CD1c-positive myeloid dendritic cell (primary cell): ENCODE measurements around the gene GIGYF2.
"Not testable (repeated sequence)": the region's sequence is repeated elsewhere in the genome, so short reads cannot be mapped to it uniquely, and the experiment has no call there.

ENCODE experiments used
- DNase-seq: peaks from one replicate; pipeline ENCODE4 v3.0.0-alpha.2; 2016; ENCODE audit errors: extremely low spot score

The GIGYF2 gene

DNA sequence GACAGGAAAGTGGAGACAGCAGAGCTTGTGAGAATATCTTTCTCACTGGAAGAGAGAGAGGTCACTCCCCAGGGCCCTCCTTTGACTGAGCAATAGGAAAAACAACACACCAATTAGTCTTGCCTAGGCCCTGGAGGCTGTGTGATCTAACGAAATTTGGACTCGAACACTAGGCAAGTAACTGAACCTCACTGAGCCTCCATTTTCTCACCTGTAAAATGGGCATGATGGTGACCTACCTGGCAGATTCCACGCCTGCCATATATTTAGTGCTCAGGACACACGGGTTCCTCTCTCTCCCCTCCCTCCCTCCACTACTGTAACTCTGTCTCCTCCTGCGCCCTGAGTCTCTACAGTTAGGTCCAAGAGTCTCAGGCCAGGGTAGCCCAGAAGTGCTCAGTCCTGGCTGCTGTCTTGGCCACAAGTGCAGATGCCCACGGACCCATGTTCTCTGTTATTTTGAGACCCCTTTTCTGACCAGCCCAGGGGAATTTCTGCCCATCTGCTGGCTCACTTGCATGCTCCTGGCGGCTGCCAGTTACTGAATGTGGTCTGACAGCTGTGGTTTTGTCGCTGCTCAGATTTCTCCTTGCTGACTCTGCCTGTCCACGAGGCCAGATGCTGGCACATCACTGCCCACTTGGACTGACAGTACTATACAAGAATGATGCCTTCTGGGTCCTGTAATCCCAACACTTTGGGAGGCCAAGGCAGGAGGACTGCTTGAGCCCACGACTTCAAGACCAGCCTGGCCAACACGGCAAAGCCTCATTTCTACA is 9.6 kb upstream of the GIGYF2 start:
- no peak for DNase-seq

DNA sequence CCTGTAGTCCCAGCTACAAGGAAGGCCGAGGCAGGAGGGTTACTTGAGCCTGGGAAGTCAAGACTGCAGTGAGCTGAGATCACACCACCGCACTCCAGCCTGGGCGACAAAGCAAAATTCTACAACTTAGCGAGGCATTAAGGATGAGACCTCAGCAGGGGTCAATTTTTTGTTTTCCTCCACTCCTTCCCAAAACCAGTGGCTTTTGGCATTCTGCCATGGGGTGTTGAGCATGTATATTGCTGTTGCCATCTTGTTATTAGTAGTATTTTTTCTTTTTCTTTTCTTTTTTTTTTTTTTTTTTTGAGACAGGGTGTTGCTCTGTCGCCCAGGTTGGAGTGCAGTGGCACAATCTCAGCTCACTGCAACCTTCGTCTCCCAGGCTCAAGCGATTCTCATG is 8.9 kb upstream of the GIGYF2 start:
- DNase-seq = no peak

DNA sequence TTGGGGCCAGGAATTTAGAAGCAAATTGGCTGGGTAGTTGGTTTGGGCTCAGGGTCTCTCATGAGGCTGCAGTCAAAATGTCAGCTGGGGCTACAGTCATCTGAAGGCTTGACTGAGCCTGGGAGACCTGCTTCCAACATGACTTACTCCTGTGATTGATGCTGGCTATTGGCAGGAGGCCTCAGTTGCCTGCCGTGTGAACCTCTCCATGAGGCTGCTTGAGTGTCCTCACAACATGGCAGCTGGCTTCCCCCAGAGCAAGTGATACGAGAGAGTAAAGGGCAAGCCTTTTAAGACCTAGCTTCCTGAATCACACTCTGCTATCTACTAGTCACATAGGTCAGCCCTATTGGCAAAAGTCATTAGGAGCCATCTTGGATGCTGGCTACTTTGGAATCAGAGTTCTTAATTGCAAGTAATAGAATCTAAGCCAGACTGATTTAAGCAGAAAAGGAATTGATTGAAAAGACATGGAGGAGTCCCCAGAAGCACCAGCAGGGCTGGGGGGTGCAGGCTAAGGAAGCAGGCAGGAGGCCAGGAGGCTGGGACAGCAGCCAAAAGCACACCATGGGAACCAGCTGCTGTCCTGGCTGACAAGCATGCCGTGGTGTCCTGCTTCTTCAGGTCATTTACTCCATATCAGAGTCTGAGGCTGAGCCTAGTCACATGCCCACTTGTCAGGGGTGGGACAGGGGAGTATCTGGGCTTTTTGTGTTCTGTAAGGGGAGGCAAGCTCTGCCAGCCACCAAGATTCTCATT is 7.8 kb upstream of the GIGYF2 start:
- DNase-seq = no peak

DNA sequence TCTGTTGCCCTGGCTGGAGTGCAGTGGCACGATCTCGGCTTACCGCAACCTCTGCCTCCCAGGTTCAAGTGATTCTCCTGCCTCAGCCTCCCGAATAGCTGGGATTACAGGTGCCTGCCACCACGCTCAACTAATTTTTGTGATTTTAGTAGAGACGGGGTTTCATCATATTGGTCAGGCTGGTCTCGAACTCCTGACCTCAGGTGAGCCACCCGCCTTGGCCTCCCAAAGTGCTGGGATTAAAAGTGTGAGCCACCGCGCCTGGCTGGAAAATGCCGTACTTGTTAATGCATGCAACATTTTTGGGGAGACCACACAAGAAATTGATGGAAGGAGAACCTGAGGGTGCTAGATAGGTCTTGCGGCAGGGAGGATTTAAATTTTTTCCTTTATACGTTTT is 6.0 kb upstream of the GIGYF2 start:
- not testable (repeated sequence) for DNase-seq

DNA sequence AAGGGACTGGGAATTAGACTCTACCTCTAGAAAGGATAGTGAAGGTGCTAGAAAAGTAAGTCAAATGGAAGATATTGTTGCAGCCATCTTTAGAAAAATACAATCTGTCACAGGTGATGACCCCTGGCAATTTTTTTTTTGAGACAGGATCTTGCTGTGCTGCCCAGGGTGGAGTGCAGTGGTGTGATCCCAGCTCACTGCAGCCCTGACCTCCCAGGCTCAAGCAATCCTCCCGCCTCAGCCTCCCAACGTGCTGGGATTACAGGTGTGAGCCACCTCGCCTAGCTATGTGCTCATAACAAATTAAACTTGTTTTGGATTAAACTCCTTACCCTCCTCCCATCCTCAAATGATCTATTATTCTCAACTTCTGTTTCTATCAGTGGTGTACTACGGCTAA is 3.8 kb upstream of the GIGYF2 start:
- DNase-seq = no peak

DNA sequence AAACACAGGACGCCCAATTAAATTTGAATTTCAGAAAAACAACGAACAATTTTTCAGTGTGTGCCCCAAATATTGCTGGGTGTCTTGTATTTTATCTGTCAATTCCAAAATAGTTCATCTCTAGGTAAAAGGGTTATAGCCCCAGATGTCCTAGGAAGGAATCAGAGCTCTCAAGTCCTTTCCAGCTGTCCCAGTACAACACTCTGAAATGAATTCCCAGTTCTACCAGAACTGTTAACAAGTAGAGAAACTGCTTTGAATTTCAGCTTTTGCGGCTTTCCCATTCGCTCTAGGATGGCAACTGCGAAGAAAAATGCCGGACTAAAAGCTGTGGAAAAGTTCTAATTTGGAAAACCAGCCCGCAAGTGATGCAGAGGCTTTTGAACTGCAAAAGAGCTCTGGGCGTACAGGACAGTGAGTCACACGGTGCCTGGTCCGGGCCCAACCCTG is 497 bp upstream of the GIGYF2 start:
- DNase-seq = no peak

DNA sequence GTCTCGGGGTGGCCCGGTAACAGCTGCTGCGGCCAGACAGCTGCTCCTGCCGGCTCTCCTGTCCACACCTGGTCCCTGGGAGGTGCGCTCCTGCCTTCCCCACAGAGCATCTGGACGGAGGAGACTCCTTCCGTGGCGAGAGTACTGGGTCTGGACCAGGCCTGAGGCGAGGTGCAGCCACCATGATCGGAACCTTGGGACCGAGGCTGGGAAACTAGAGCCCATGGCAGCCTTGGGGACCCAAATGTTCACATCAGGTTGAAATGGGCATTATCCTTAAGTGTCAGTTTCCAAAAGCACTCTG is 628 bp downstream of the GIGYF2 start:
- peak; percentile 17 for DNase-seq

DNA sequence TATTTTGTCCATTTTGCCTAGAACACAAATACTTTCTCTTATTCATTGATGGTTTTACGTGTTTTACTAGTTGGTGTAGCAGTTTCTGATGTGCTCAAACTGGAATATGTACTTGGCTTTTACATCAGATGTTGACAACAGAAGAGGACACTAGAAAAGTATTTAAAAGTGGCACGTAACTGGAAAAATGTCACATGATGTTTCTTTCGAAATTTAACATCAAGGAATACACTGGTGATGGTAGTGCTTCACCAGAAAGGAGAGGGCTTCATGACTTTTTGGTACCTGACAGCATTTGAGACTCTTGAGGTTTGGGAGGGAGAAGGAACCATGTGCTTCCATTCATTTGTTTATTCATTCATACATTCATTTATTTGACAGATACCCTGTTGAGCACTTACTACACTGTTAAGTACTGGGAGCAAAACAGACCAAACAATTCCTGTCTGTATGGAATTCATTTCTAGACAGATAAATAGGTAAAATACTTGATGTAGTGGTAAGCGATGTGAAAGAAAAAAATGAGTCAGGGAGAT is 1.5 kb downstream of the GIGYF2 start:
- peak; percentile 26 for DNase-seq

DNA sequence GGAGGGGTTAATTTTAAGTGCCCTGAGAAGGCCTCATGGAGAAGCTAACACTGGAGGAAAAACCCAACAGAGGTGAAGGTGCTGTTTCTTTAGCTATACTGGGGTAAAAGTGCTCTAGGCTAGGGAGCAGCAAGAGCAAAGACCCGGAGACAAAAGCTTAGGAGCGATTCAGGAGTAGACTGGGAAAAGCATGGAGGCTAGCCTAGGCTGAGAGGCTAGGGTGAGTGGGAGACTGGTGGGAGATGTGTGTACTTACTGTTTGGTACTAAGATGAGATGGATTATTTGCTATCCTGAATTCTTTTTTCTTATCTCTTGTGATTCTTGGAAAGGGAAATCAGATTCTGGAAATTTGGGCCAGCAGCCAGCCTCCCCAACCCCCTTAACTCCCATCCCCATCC is 2.0 kb downstream of the GIGYF2 start:
- no peak for DNase-seq

DNA sequence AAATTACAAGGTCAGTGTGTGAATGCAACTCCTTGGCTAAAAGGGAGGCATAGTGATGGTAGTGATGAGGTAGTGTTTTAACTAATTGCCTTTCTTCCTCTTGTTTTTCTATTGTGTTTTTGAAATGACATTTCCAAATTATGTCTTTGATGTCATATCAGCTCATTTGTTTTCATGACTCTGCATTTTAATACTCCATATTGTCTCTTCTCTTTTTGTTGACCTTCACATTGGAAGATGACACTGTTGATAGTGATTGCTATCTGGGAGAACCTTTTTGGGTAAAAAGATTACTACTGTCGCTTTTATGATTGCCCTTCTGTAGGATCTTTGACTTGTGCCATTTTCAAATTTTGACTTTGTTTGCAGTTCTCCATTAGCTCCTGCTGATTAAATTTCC is 3.0 kb downstream of the GIGYF2 start:
- no peak for DNase-seq

DNA sequence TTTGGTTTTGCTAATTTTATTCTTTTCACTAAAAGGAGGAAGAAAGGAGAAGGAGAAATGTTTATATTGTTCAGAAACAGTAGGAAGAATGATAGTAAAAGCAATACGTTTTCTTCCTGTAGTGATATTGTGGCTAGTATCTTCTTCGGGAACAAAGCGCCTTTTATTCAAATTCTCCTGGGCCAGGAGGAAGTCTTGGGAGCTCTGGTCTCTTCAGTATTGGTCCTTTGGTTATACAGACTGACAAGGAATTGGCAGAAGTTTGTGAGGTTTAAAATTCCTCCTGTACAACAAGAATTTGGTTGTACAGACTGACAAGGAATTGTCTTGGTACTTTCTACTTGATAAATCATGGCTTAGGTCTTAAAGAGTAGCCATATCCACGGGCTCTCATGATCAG is 9.9 kb downstream of the GIGYF2 start:
- no peak for DNase-seq

DNA sequence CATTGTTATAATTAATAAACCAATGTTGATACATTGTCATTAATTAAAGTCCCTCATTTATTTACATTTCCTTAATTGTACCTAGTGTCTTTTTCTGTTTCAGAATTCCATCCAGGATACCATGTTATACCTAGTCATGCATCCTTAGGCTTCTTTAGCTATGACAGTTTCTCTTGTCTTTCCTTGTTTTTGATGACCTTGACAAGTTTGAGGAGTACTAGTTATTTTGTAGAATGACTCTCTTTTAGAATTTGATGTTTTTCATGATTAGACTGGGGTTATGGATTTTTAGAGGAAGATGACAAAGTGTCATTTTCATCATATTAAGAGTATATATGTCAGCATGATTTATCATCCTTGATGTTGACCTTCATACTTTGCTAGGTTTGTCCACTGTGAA is 16.4 kb downstream of the GIGYF2 start:
- no peak for DNase-seq

DNA sequence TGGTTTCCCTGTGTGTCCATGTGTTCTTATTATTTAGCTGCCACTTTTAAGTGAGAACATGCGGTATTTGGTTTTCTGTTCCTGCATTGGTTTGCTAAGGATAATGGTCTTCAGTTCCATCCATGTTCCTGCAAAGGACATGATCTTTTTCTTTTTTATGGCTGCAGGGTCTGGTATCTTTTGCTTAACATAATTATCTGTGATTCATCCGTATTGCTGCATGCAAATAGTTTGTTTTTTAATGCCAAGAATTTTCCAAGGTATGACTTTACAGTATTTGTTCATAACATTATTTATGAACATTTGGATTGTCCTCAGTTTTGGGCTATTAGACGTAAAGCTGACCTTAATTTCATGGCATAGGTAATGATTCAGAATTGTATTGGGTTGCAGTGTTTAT is 17.8 kb downstream of the GIGYF2 start:
- DNase-seq = no peak

DNA sequence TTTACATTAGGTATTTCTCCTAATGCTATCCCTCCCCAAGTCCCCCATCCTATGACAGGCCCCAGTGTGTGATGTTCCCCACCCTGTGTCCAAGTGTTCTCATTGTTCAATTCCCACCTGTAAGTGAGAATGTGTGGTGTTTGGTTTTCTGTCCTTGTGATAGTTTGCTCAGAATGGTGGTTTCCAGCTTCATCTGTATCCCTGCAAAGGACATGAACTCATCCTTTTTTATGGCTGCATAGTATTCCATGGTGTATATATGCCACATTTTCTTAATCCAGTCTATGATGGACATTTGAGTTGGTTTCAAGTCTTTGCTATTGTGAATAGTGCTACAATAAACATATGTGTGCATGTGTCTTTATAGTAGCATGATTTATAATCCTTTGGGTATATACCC is 22.9 kb downstream of the GIGYF2 start:
- DNase-seq = not testable (repeated sequence)

DNA sequence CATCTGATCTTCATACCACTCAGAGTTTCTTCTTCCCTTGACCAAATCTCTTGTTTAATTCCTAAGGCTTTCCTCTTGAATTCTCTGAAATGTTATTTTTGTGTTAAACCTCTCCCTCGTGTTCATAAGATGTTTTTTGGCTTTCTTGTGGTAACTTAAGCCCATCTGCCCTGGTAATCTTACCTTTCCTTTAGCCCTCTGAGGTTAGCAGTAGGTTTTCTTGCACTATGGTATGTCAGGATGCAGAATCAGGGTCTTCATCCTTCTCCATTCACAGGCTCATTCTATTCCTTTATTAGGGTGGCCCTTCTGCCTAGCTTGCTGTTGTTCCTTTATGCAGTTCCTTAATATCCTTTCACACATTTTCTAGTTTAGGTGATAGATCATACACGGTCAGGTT is 24.1 kb downstream of the GIGYF2 start:
- no peak for DNase-seq

DNA sequence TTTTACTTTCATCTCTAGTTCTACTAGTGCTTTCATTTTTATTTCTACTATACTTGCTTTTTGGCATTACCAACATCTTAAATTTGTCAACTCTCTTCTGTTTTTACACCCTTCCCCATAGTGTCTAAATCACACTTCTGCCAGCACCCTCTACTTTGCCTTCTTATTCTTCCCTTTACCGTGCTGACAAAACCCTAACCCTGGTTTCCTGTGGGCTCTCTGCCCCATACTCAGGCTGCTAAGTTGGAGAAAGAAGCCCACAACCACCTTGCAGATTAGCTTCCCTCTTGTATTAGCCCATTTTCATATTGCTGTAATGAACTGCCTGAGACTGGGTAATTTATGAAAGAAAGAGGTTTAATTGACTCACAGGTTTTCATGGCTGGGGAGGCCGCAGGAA is 24.8 kb downstream of the GIGYF2 start:
- no peak for DNase-seq

DNA sequence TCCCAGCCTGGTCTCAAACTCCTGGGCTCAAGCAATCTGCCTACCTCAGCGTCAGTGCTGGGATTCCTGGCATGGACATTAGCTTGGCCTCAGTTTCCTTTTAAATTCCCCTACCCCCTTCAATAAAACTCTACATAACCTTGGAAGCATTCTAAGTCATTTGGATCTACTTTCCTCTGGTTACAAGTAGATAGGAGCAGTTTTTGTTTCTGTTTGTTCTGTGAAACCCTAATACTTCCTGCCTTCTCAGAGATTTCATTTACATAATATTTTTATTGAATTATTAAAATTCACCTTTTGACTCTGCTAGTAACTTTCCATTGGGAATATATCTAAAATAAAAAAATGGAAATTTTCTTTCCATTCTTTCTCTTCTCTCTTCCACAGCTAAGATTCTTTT is 25.9 kb downstream of the GIGYF2 start:
- no peak for DNase-seq

DNA sequence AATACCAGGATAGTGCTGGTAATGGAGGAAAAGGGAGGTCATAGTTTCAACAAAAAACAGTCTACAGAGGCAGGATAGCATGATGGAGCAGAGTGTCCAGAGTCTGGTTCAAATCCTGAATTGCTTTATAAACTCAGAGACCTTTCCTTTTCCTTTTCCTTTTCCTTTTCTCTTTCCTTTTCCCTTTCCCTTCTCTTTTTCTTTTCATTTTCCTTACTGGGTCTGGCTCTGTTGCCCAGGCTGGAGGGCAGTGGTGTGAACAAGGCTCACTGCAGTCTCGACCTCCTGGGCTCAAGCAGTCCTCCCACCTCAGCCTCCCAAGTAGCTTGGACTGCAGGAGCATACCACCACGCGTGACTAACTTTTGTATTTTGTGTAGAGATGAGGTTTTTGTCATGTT is 31.7 kb downstream of the GIGYF2 start:
- no peak for DNase-seq

DNA sequence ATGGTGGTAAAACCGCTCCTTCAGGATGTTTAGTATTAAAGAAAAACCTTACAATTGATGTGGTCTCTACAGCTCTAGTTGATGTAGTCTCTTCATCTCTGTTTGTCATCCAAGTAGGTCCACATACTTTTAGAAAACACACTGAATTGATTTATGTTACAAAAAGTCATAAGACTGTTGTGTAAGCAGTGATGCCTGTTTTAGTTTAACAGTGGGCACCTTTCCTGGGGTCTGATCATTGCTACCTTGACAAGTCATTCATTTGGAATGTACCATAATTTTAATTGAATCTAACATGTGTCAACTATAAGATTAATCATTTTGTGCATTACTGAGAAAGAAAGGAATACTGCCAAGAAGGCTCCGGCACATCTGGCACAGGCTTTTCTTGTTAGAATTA is 34.3 kb downstream of the GIGYF2 start:
- DNase-seq = no peak

DNA sequence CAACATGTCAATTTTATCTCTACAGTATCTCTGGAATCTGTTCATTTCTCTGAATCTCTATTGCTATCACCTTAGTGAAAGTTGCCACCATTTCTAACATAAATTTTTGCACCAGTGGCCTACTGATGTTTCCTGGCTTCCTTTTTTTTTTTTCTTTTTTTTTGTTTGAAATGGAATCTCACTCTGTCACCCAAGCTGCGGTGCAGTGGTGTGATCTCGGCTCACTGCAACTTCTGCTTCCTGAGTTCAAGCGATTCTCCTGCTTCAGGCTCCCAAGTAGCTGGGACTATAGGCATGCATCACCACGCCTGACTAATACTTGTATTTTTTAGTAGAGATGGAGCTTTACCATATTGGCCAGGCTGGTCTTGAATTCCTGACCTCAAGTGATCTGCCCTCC is 44.2 kb downstream of the GIGYF2 start:
- DNase-seq = peak; percentile 15

DNA sequence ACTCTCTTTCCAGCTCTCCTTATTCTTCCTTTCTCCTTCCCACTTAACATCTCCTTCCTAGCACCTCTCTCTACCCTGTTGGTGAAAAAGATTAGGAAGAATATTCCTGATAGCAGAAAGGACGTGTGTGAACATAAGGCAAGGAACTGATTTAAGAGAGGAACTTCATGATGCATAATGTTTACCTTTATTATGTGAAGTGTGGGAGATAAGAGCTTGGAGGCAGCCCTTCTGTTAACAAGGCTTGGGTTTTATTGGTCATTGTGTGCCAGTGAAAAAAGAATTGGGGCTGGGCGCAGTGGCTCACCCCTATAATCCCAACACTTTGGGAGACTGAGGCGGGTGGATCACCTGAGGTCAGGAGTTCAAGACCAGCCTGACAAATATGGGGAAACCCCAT is 44.8 kb downstream of the GIGYF2 start:
- no peak for DNase-seq

DNA sequence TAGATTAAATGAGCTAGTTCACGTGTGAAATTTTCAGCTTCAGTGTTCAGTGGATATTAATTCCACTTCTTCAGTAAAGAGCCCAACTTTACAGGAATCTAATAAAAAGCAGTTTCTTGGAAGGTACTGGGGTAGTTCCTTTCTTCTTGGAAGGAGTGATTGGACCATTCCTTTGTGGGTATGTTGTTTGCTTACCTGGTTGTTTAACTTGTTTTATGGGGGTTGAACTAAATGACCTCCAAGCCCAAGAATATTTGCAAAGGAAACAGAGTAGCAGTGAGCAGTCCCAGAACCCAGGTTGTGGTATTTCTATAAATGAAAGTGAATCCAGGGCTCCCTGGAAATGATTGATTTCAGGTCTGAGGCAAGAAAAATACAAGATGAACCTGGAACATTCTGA is 47.8 kb downstream of the GIGYF2 start:
- no peak for DNase-seq

DNA sequence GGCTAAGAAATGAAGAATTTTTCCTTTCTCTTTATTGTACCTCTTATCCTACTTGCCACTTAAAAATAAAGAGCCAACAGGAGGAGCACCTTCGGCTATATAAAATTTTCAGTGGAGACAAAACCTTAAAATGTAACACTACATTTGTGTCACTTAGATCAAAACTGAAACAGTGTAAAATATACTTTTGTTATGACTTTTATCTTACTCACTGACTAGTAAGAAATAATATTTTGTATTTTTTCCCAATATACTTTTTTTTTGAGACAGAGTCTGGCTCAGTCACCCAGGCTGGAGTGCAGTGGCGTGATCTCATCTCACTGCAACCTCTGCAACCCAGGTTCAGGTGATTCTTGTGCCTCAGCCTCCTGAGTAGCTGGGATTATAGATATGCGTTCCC is 50.9 kb downstream of the GIGYF2 start:
- DNase-seq = no peak
